HCT116 (cell line): Measurements from ENCODE around the gene RBM20. TPM values are rescaled to one million over a fixed set of nuclear protein-coding genes. Genes with fewer than 3 reads are reported as not detected.

Experiments
- ATAC-seq: fragments of 200-7000 bp; cut with Tn5 transposase; 2 replicates; pipeline ENCODE4 v1.9.1; 2020; ENCODE audit warnings: mild to moderate bottlenecking, moderate library complexity
- BruUV-seq: library from RNA; stranded (reverse); fragments of 400-500 nt; replicated peaks from 2 replicates; lab custom pipeline; 2021; lab: Mats Ljungman, UMichigan
- CTCF ChIA-PET: fragments of 300-600 bp; sonication (Branson Sonifier 250); formaldehyde crosslinking; loops from one replicate; lab custom pipeline; 2021; ENCODE audit warnings: antibody characterized with exemption; lab: Charles Lee
- POLR2A ChIA-PET: fragments of 300-600, 350-600 bp; sonication (Branson Sonifier 250); formaldehyde crosslinking; loops from one replicate; lab custom pipeline; 2021; ENCODE audit warnings: antibody characterized with exemption; lab: Charles Lee
- RAD21 ChIA-PET, 2 experiments: fragments of 300-600 bp; sonication (Branson Sonifier 250); formaldehyde crosslinking; loops; one replicate each; lab custom pipeline; 2023; ENCODE audit warnings: low total read pairs in 2 of 2; ENCODE audit not compliant: uncharacterized antibody in 2 of 2, unreplicated experiment in 2 of 2, low non-redundant PET in 1 of 2; lab: Charles Lee
- DNase-seq: peaks from one replicate; pipeline ENCODE4 v3.0.0-alpha.2; 2010; ENCODE audit warnings: low read depth, low spot score
- H2AFZ ChIP-seq: fragments of 200-600 bp; shearing (Covaris generic), sonication (generic); 2 replicates; pipeline ENCODE4 v1.6.1; 2017; ENCODE audit warnings: low read depth, mixed run types, mixed read lengths, antibody characterized with exemption, low read length; ENCODE audit not compliant: poor library complexity, severe bottlenecking
- H3K27ac ChIP-seq: 2 replicates; pipeline ENCODE4 v1.5.1; 2012; ENCODE audit warnings: low read depth, low read length
- H3K27me3 ChIP-seq: fragments of 200-600 bp; sonication (generic); 2 replicates; pipeline ENCODE4 v1.6.1; 2016; ENCODE audit warnings: mixed run types, low read length, mixed read lengths; ENCODE audit not compliant: insufficient read depth
- H3K36me3 ChIP-seq, 2 experiments: fragments of 200-500 bp in 1 of 2; fragments of 200-600 bp in 1 of 2; sonication (Bioruptor generic) in 1 of 2; sonication (generic) in 1 of 2; 2 replicates each; pipeline versions ENCODE4 v1.5.1 to v1.6.1; 2014 to 2016; ENCODE audit warnings: low read length in 2 of 2, inconsistent platforms in 1 of 2, mixed read lengths in 1 of 2, mixed run types in 1 of 2; ENCODE audit not compliant: insufficient read depth in 2 of 2, control insufficient read depth in 1 of 2
- H3K4me1 ChIP-seq, 2 experiments: fragments of 200-600 bp in 1 of 2; sonication (generic) in 1 of 2; 2 replicates each; pipeline versions ENCODE4 v1.5.1 to v1.6.1; 2012 to 2017; ENCODE audit warnings: low read length in 2 of 2, inconsistent platforms in 1 of 2, mild to moderate bottlenecking in 1 of 2, mixed read lengths in 1 of 2, mixed run types in 1 of 2, moderate library complexity in 1 of 2; ENCODE audit not compliant: insufficient read depth in 2 of 2, control insufficient read depth in 1 of 2
- H3K4me2 ChIP-seq: fragments of 200-600 bp; sonication (generic); 2 replicates; pipeline ENCODE4 v1.6.1; 2017; ENCODE audit warnings: mixed run types, low read length, mixed read lengths
- H3K4me3 ChIP-seq, 2 experiments: fragments of 200-600 bp in 1 of 2; sonication (generic) in 1 of 2; replicated peaks in 1 of 2; 2 replicates each; pipeline ENCODE4 v1.5.1; 2011 to 2016; ENCODE audit warnings: low read length in 2 of 2, control low read depth in 1 of 2, low read depth in 1 of 2, mild to moderate bottlenecking in 1 of 2, mixed read lengths in 1 of 2, mixed run types in 1 of 2
- H3K79me2 ChIP-seq: fragments of 200-600 bp; sonication (generic); 2 replicates; pipeline ENCODE4 v1.6.1; 2017; ENCODE audit warnings: mild to moderate bottlenecking, mixed run types, low read length, moderate library complexity, mixed read lengths; ENCODE audit not compliant: insufficient read depth
- H3K9ac ChIP-seq: fragments of 200-600 bp; sonication (generic); 2 replicates; pipeline ENCODE4 v1.6.1; 2016; ENCODE audit warnings: low read length, mixed read lengths
- H3K9me2 ChIP-seq: fragments of 200-600 bp; sonication (generic), shearing (Covaris generic); 2 replicates; pipeline ENCODE4 v1.6.1; 2017; ENCODE audit warnings: mixed run types, mild to moderate bottlenecking, moderate library complexity; ENCODE audit not compliant: insufficient read depth
- H3K9me3 ChIP-seq, 2 experiments: fragments of 200-500 bp in 1 of 2; fragments of 200-600 bp in 1 of 2; sonication (Bioruptor generic) in 1 of 2; sonication (generic) in 1 of 2; 2 replicates each; pipeline ENCODE4 v1.6.1; 2014 to 2017; ENCODE audit warnings: low read length in 2 of 2, mixed read lengths in 2 of 2, inconsistent platforms in 1 of 2, low read depth in 1 of 2, mild to moderate bottlenecking in 1 of 2, mixed run types in 1 of 2, moderate library complexity in 1 of 2; ENCODE audit not compliant: control insufficient read depth in 1 of 2, insufficient read depth in 1 of 2
- H4K20me1 ChIP-seq: fragments of 200-600 bp; sonication (generic), shearing (Covaris generic); 2 replicates; pipeline ENCODE4 v1.6.1; 2017; ENCODE audit warnings: mixed run types, mild to moderate bottlenecking, moderate library complexity; ENCODE audit not compliant: insufficient read depth
- CBX3 ChIP-seq: IDR thresholded peaks from 2 replicates; pipeline ENCODE4 v1.6.1; 2012; ENCODE audit warnings: low read depth
- EZH2 ChIP-seq: fragments of 200-600 bp; sonication (generic); IDR thresholded peaks from 2 replicates; pipeline ENCODE4 v1.6.1; 2017; ENCODE audit warnings: antibody characterized with exemption, mixed run types
- POLR2A ChIP-seq: IDR thresholded peaks from 2 replicates; pipeline ENCODE4 v1.7.0; 2011; ENCODE audit warnings: borderline replicate concordance; ENCODE audit not compliant: insufficient read depth, insufficient read length; ENCODE audit errors: extremely low read depth
- POLR2AphosphoS5 ChIP-seq: IDR thresholded peaks from 2 replicates; pipeline ENCODE4 v1.6.1; 2011; ENCODE audit warnings: mild to moderate bottlenecking, low read depth, low read length, moderate library complexity
- REST ChIP-seq: IDR thresholded peaks from 2 replicates; pipeline ENCODE4 v1.6.1; 2012; ENCODE audit warnings: low read depth
- intact Hi-C: fragments of 100-400 bp; cut with micrococcal nuclease; formaldehyde crosslinking; loops from 2 replicates; pipeline ENCODE4 v1.10.0; 2022
- total RNA-seq: library from RNA; stranded (reverse); gene quantifications from one replicate; pipeline ENCODE4 v1.2.1, GENCODE V29; 2021; ENCODE audit not compliant: unreplicated experiment

The RBM20 gene
- total RNA-seq, 1 experiment from 2014 or later = 2.0 TPM

GRCh38 chr10:110803239-110803749 is 159.2 kb downstream of the RBM20 start:
- Histone ChIP-seq H3K9me3 (no peaks in the 10 kb centered on the region), H3K27ac (no peak overlapping the region), H3K4me1 (peaks cover 2 to 4% of the 10 kb centered on the region in 2 experiments; a peak in 1 of 4 replicates), H3K36me3 (no peaks in the 10 kb centered on the region), H3K9me2 (no peaks in the 10 kb centered on the region), H2AFZ (no peak overlapping the region), H3K79me2 (no peaks in the 10 kb centered on the region), H3K27me3 (no peaks in the 10 kb centered on the region), H3K9ac (no peak overlapping the region), H3K4me2 (no peak overlapping the region), H3K4me3 (no peak overlapping the region), H4K20me1 (no peaks in the 10 kb centered on the region)
- no peak for TF ChIP-seq POLR2AphosphoS5
- TF ChIP-seq CBX3 = no peak
- no peak for TF ChIP-seq EZH2
- no peak for TF ChIP-seq REST
- TF ChIP-seq POLR2A = no peak
- CTCF ChIA-PET = interaction anchor here (0.7 to 2.0 kb wide), 6 partner anchors 45 to 270 kb away, joined by 3 to 5 read pairs (median 3); partner anchors contain the start of gene BBIP1
- BruUV-seq = no TSS peak
- DNase-seq (no peak), ATAC-seq (no peak)
- intact Hi-C loops = loop anchor here (5.0 kb wide), 1 partner anchor 89 kb away; no protein-coding TSS in a partner anchor
- POLR2A ChIA-PET = no interaction called here
- RAD21 ChIA-PET = interaction anchor here in 1 of 2 experiments (0.7 kb wide), 1 partner anchor 163 kb away, joined by 3 read pairs; no protein-coding TSS in a partner anchor
